H1 (cell line): ENCODE measurements around the gene MFRP. TPM values are rescaled to one million over a fixed set of nuclear protein-coding genes. Genes with fewer than 3 reads are reported as not detected.

Experiments
- CTCF ChIA-PET: fragments of 300-600 bp; sonication (Branson Sonifier 250); formaldehyde crosslinking; loops from one replicate; lab custom pipeline; 2021; ENCODE audit not compliant: partially characterized antibody; lab: Charles Lee
- POLR2A ChIA-PET: fragments of 300-600 bp; sonication (Branson Sonifier 250); formaldehyde crosslinking; loops from one replicate; lab custom pipeline; 2021; ENCODE audit warnings: inconsistent platforms; ENCODE audit not compliant: partially characterized antibody; lab: Charles Lee
- DNase-seq, 2 experiments: peaks; one replicate each; pipeline versions ENCODE4 v3.0.0 to v3.0.0-alpha.2; 2010 to 2022; ENCODE audit warnings: low spot score in 2 of 2, low read depth in 1 of 2, mixed read lengths in 1 of 2
- FAIRE-seq: peaks from 2 replicates; lab custom pipeline; 2011; peaks lifted over from hg19 to GRCh38; lab: Jason Lieb, UNC
- H2AFZ ChIP-seq: 2 replicates; pipeline ENCODE4 v1.8.1; 2012; ENCODE audit warnings: low read length, inconsistent platforms
- H2AK5ac ChIP-seq: 2 replicates; pipeline ENCODE4 v1.6.1; 2013; ENCODE audit warnings: low read depth, low read length
- H2BK120ac ChIP-seq: replicated peaks from 2 replicates; pipeline ENCODE3; 2013; ENCODE audit warnings: low read depth, low read length, inconsistent platforms
- H2BK12ac ChIP-seq: 2 replicates; pipeline ENCODE4 v1.6.1; 2013; ENCODE audit warnings: low read depth, low read length
- H2BK15ac ChIP-seq: 2 replicates; pipeline ENCODE4 v1.6.1; 2013; ENCODE audit warnings: low read length
- H2BK20ac ChIP-seq: 2 replicates; pipeline ENCODE4 v1.6.1; 2013; ENCODE audit warnings: low read length
- H2BK5ac ChIP-seq: 2 replicates; pipeline ENCODE4 v1.6.1; 2013; ENCODE audit warnings: low read depth, low read length
- H3K14ac ChIP-seq: 2 replicates; pipeline ENCODE4 v1.6.1; 2013; ENCODE audit warnings: inconsistent platforms; ENCODE audit not compliant: insufficient read length
- H3K18ac ChIP-seq: 2 replicates; pipeline ENCODE4 v1.6.1; 2013; ENCODE audit warnings: low read length; ENCODE audit errors: extremely low read depth
- H3K23ac ChIP-seq: 2 replicates; pipeline ENCODE4 v1.6.1; 2013; ENCODE audit warnings: inconsistent platforms; ENCODE audit not compliant: insufficient read length
- H3K23me2 ChIP-seq: 2 replicates; pipeline ENCODE4 v1.6.1; 2013; ENCODE audit warnings: low read depth, low read length
- H3K27ac ChIP-seq: 2 replicates; pipeline ENCODE4 v1.6.1; 2011; ENCODE audit warnings: low read depth, low read length, inconsistent platforms
- H3K27me3 ChIP-seq, 4 experiments: replicated peaks in 1 of 4; 1 replicate in 1 of 4; 2 replicates in 3 of 4; pipeline versions ENCODE4 v1.6.1 to v1.8.1; 2011 to 2013; ENCODE audit warnings: low read length in 3 of 4, mild to moderate bottlenecking in 3 of 4, inconsistent platforms in 2 of 4, mixed read lengths in 2 of 4, moderate library complexity in 1 of 4; ENCODE audit not compliant: control insufficient read depth in 3 of 4, insufficient read depth in 3 of 4; ENCODE audit errors: extremely low read depth in 1 of 4
- H3K36me3 ChIP-seq, 4 experiments: 2 replicates each; pipeline versions ENCODE4 v1.6.1 to v1.8.1; 2011 to 2013; ENCODE audit warnings: mild to moderate bottlenecking in 4 of 4, low read length in 3 of 4, moderate library complexity in 2 of 4, control low read depth in 1 of 4, inconsistent platforms in 1 of 4; ENCODE audit not compliant: insufficient read depth in 4 of 4, control insufficient read depth in 2 of 4
- H3K4ac ChIP-seq: replicated peaks from 2 replicates; pipeline ENCODE3; 2013; ENCODE audit warnings: low read length, low read depth, mixed read lengths, inconsistent platforms; ENCODE audit not compliant: insufficient read length
- H3K4me1 ChIP-seq, 4 experiments: replicated peaks in 1 of 4; 1 replicate in 1 of 4; 2 replicates in 3 of 4; pipeline versions ENCODE4 v1.6.1 to v1.8.1; 2011 to 2013; ENCODE audit warnings: low read length in 3 of 4, inconsistent platforms in 2 of 4, mixed read lengths in 1 of 4; ENCODE audit not compliant: insufficient read depth in 4 of 4, control insufficient read depth in 3 of 4
- H3K4me2 ChIP-seq, 2 experiments: 2 replicates each; pipeline versions ENCODE4 v1.6.1 to v1.8.1; 2011 to 2013; ENCODE audit warnings: low read depth in 2 of 2, low read length in 2 of 2, control low read depth in 1 of 2, inconsistent platforms in 1 of 2, mild to moderate bottlenecking in 1 of 2; ENCODE audit not compliant: insufficient read depth in 1 of 2
- H3K4me3 ChIP-seq, 4 experiments: fragments of 200-600, 300-600 bp in 1 of 4; sonication (generic), shearing (Covaris generic), sonication (Bioruptor Twin) in 1 of 4; 2 replicates each; pipeline versions ENCODE4 v1.5.1 to v1.8.1; 2011 to 2016; ENCODE audit warnings: low read length in 4 of 4, low read depth in 3 of 4, control low read depth in 2 of 4, inconsistent platforms in 2 of 4, mild to moderate bottlenecking in 2 of 4, mixed read lengths in 1 of 4, moderate library complexity in 1 of 4; ENCODE audit not compliant: insufficient read depth in 2 of 4; ENCODE audit errors: extremely low read depth in 1 of 4
- H3K56ac ChIP-seq: replicated peaks from 2 replicates; pipeline ENCODE3; 2013; ENCODE audit warnings: low read depth, mild to moderate bottlenecking, mixed read lengths, low read length, inconsistent platforms; ENCODE audit not compliant: insufficient read length
- H3K79me1 ChIP-seq: 2 replicates; pipeline ENCODE4 v1.6.1; 2013; ENCODE audit warnings: low read depth, low read length, control low read depth
- H3K79me2 ChIP-seq, 2 experiments: 2 replicates each; pipeline versions ENCODE4 v1.6.1 to v1.8.1; 2012 to 2013; ENCODE audit warnings: low read length in 2 of 2, mild to moderate bottlenecking in 2 of 2, inconsistent platforms in 1 of 2; ENCODE audit not compliant: insufficient read depth in 2 of 2, control insufficient read depth in 1 of 2
- H3K9ac ChIP-seq, 4 experiments: replicated peaks in 1 of 4; 1 replicate in 1 of 4; 2 replicates in 3 of 4; pipeline versions ENCODE4 v1.6.1 to v1.8.1; 2011 to 2013; ENCODE audit warnings: low read depth in 3 of 4, low read length in 3 of 4, control low read depth in 2 of 4, mild to moderate bottlenecking in 2 of 4, moderate library complexity in 2 of 4, inconsistent platforms in 1 of 4; ENCODE audit errors: extremely low read depth in 1 of 4
- H3K9me3 ChIP-seq, 2 experiments: 2 replicates each; pipeline versions ENCODE4 v1.6.1 to v1.8.1; 2012 to 2013; ENCODE audit warnings: mild to moderate bottlenecking in 2 of 2, moderate library complexity in 2 of 2, control low read depth in 1 of 2, inconsistent platforms in 1 of 2, low read depth in 1 of 2, low read length in 1 of 2, mixed read lengths in 1 of 2; ENCODE audit not compliant: insufficient read depth in 2 of 2
- H4K20me1 ChIP-seq, 2 experiments: replicated peaks in 1 of 2; 2 replicates each; pipeline versions ENCODE3 to v1.8.1; 2011 to 2013; ENCODE audit warnings: inconsistent platforms in 2 of 2, low read length in 2 of 2, mild to moderate bottlenecking in 1 of 2; ENCODE audit not compliant: insufficient read depth in 2 of 2, control insufficient read depth in 1 of 2
- H4K5ac ChIP-seq: 2 replicates; pipeline ENCODE4 v1.6.1; 2013; ENCODE audit warnings: low read length, low read depth, mixed read lengths, inconsistent platforms; ENCODE audit not compliant: insufficient read length
- H4K8ac ChIP-seq: 2 replicates; pipeline ENCODE4 v1.8.0; 2013; ENCODE audit warnings: mild to moderate bottlenecking, moderate library complexity, low read length, inconsistent platforms; ENCODE audit not compliant: insufficient read depth; ENCODE audit errors: extremely low read depth
- H4K91ac ChIP-seq: replicated peaks from 2 replicates; pipeline ENCODE3; 2013; ENCODE audit warnings: low read length, mixed read lengths, inconsistent platforms; ENCODE audit not compliant: insufficient read length
- RAD21 ChIP-seq, 2 experiments: IDR thresholded peaks in 1 of 2; conservative IDR thresholded peaks in 1 of 2; 2 replicates each; pipeline ENCODE4 v1.6.1; 2011; ENCODE audit warnings: low read depth in 2 of 2, low read length in 2 of 2, improper control_type of control experiment in 1 of 2, inconsistent platforms in 1 of 2, mild to moderate bottlenecking in 1 of 2, moderate library complexity in 1 of 2
- SP4 ChIP-seq: IDR thresholded peaks from 2 replicates; pipeline ENCODE4 v1.6.1; 2012; ENCODE audit warnings: low read length, inconsistent platforms
- WGBS, 2 experiments: shearing (Covaris generic) in 1 of 2; methylation state at CpG; one replicate each; pipeline versions ENCODE4 v1.1.6 to v1.1.7; 2013 to 2015; ENCODE audit warnings: low lambda C conversion rate in 2 of 2, mixed read lengths in 2 of 2, inconsistent platforms in 1 of 2, low coverage in 1 of 2, missing lambda C conversion rate in 1 of 2; ENCODE audit not compliant: insufficient replicate concordance in 2 of 2, insufficient coverage in 1 of 2, insufficient read length in 1 of 2; ENCODE audit errors: extremely low coverage in 1 of 2, missing lambda C conversion rate in 1 of 2; 5-methylcytosine and 5-hydroxymethylcytosine counted together
- polyA plus RNA-seq, 7 experiments: library from polyadenylated mRNA; depleted of rRNA in 3 of 7; stranded (reverse) in 5 of 7; unstranded in 2 of 7; fragments of >200 nt in 5 of 7; fragments of 200-250 nt in 2 of 7; gene quantifications; 1 replicate in 5 of 7; 2 replicates in 1 of 7; 4 replicates in 1 of 7; pipeline versions ENCODE4 v1.2.1 to v1.2.3, GENCODE V29; 2011 to 2013; ENCODE audit warnings: missing spikeins in 2 of 7, mixed read lengths in 2 of 7
- total RNA-seq: library from RNA; stranded (reverse); fragmentation: NEBNext Ultra II Directional; extraction: Animal tissue kit (Norgen Biotek cat#: 25700); gene quantifications from 2 replicates; pipeline ENCODE4 v1.2.1, GENCODE V29; 2021
- TF ChIP-seq, protein P1 (sequence below), 3 experiments: IDR thresholded peaks; 1 replicate in 2 of 3; 2 replicates in 1 of 3; pipeline versions ENCODE4 v1.5.1 to v1.6.1; 2011; ENCODE audit warnings: low read length in 3 of 3, mild to moderate bottlenecking in 3 of 3, inconsistent platforms in 2 of 3, low read depth in 1 of 3, moderate library complexity in 1 of 3; ENCODE audit not compliant: insufficient read depth in 1 of 3; ENCODE audit errors: control extremely low read depth in 1 of 3

Gene MFRP
- total and polyA plus RNA-seq, 2 of the 8 experiments (the other 6 are each of a cell fraction or from before 2014, with no cell fraction given): 0.02 TPM; not detected in 1

DNA sequence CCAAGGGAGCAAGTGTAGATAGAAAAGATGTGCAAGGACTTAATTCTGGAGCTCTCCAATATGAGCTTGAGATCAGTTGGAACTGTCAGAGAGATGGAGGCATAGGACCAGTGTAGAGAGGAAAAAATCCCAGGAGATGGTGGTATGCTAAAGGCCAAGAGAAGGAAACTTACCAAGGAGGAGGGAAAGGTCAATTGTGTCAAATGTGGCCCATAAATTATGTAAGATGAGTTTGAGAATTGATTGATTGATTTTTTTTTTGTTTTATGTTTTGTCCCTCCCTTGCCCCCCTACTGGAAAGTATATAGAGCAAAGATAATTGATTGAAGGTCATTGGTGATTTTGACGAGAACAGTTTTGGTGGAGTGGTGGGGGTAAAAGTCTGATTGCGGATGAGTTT is 37.8 kb upstream of the MFRP start:
- Histone ChIP-seq H2AFZ (no peak overlapping the region), H3K56ac (no peak overlapping the region), H3K27me3 (peaks cover 0 to 12% (median 8%) of the 10 kb centered on the region in 4 experiments; a peak in 6 of 7 replicates), H3K27ac (no peak overlapping the region), H3K14ac (no peak overlapping the region), H3K23ac (no peak overlapping the region), H3K23me2 (peaks cover 12% of the 10 kb centered on the region), H3K18ac (no peak overlapping the region), H3K9me3 (no peaks in the 10 kb centered on the region), H2BK5ac (no peak overlapping the region), H3K4ac (no peak overlapping the region), H2BK15ac (no peak overlapping the region), H3K4me1 (peaks cover 0 to 13% (median 10%) of the 10 kb centered on the region in 4 experiments; a peak in 6 of 7 replicates), H4K8ac (no peak overlapping the region), H4K20me1 (no peaks in the 10 kb centered on the region), H2BK120ac (no peak overlapping the region)
- 91 to 100% methylated on average over 1 to 2 of the region's 2 CpGs for WGBS, 2 experiments
- DNase-seq: no peak
- TF ChIP-seq SP4 (no peak), RAD21 (IDR thresholded peaks at IDR 0.05 in 1 of 2, conservative IDR thresholded peaks at IDR 0.05 in 1 of 2; ENCODE audit: low read depth in 2 of 2, low read length in 2 of 2) (peak; percentile 2 to 5; a peak in 1 of 4 replicates)
- TF ChIP-seq, protein P1, sequence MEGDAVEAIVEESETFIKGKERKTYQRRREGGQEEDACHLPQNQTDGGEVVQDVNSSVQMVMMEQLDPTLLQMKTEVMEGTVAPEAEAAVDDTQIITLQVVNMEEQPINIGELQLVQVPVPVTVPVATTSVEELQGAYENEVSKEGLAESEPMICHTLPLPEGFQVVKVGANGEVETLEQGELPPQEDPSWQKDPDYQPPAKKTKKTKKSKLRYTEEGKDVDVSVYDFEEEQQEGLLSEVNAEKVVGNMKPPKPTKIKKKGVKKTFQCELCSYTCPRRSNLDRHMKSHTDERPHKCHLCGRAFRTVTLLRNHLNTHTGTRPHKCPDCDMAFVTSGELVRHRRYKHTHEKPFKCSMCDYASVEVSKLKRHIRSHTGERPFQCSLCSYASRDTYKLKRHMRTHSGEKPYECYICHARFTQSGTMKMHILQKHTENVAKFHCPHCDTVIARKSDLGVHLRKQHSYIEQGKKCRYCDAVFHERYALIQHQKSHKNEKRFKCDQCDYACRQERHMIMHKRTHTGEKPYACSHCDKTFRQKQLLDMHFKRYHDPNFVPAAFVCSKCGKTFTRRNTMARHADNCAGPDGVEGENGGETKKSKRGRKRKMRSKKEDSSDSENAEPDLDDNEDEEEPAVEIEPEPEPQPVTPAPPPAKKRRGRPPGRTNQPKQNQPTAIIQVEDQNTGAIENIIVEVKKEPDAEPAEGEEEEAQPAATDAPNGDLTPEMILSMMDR (IDR thresholded peaks at IDR 0.05; ENCODE audit: control extremely low read depth in 1 of 3, insufficient read depth in 1 of 3, low read depth in 1 of 3, low read length in 3 of 3): no peak
- TF ChIP-seq, all 59 proteins: peak for 1
- H2BK20ac ChIP-seq: no peak overlapping the region
- H3K4me2 ChIP-seq: no peak overlapping the region
- H2AK5ac ChIP-seq: no peak overlapping the region
- no peaks in the 10 kb centered on the region for H3K79me1 ChIP-seq
- no peak overlapping the region for H3K9ac ChIP-seq
- H3K36me3 ChIP-seq: no peaks in the 10 kb centered on the region
- no peak overlapping the region for H2BK12ac ChIP-seq
- FAIRE-seq: no peak
- H3K4me3 ChIP-seq: no peak overlapping the region
- no peaks in the 10 kb centered on the region for H3K79me2 ChIP-seq
- POLR2A ChIA-PET: no interaction called here
- H4K5ac ChIP-seq: no peak overlapping the region
- CTCF ChIA-PET: interaction anchor here (0.6 to 26.3 kb wide), 12 partner anchors 9 to 199 kb away, joined by 3 to 474 read pairs (median 5); partner anchors contain the start of genes C1QTNF5 and MFRP
- no peak overlapping the region for H4K91ac ChIP-seq
